CD4-positive, alpha-beta T cell treated with Interferon alpha-2 for 1 hour (primary cell): Measurements from ENCODE around the gene SLC7A14.

ENCODE experiments used
- DNase-seq, 2 donors: peaks; one replicate each; pipeline ENCODE4 v3.0.0-alpha.2; 2020 to 2022

Gene SLC7A14

GRCh38 chr3:170423001-170423615 lies 162.8 kb downstream of the SLC7A14 start:
- DNase-seq: no peak

GRCh38 chr3:170421758-170422157 lies 164.1 kb downstream of the SLC7A14 start:
- no peak for DNase-seq

- DNase-seq: no peak
Measured at GRCh38 chr3:170421111-170421641, 164.7 kb downstream of the SLC7A14 start.

DNA sequence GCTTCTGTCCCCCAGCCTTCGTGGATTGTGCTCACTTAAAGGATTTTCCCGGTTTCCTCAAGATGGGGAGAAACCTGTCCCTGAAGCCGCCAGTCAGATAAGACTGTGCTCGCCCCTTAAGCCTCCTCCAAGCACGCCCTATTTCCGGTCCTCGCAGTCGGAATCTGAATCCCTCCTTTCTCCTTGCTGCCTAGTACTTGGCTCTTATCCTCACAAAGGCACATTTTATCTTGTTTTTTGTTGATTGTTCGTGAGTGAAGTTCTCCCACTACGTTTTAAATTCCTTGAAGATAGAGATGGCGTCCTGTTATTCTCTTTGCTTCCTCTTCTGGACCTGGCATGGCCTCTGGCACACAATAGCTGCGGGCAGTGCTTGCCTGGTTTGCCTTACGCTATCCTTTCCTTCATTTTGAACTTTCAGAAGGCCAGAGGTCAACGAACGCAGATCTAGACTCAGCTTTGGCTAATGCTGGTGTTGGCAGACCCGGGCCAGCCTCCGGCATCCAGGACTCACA lies 165.5 kb downstream of the SLC7A14 start:
- no peak for DNase-seq

GRCh38 chr3:170419557-170420087 lies 166.3 kb downstream of the SLC7A14 start:
- no peak for DNase-seq

DNA sequence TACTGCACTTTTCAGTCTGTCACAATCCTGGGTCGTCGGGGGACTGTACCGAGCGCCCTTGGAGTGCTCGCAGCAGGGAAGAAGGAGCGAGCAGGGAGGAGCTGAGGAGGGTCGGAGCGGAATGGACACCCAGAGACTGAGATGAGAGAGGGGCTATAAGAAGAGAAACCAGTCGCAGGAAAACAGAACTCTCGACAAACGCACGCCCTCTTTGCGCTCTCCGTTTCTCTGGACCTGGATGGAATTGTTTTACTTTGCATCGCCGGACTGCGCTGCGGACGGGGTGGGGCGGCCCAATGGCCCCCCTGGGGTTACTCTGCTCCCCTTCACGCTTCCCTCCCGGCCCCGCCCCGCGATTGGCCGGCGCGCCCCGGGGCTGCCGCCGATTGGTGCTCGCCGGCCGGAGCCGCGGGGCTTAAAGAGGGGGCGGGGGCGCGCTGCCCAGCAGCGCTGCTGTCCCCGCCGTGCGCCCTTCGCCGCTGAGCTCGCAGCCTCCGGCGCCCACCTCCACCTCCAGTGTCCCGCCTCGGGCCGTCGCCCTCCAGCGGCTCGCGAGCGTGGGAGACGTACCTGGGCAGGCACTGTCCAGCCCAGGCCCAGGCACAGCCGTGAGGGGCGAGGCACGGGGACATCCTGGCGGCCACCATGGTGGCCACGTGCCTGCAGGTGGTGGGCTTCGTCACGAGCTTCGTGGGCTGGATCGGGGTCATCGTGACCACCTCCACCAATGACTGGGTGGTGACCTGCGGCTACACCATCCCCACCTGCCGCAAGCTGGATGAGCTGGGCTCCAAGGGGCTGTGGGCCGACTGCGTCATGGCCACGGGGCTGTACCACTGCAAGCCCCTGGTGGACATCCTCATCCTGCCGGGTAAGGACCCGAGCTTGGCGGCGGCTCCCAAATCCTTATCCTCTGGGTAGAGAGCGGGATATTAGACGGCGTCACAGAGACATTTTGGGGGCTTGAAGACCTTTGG lies 167.2 kb downstream of the SLC7A14 start, which contains the start of gene CLDN11:
Gene CLDN11, plus strand, starts transcription at position 447 of the 977 bp plus-strand sequence. Its CDS starts 199 bp downstream, at position 646.
- no peak for DNase-seq

DNA sequence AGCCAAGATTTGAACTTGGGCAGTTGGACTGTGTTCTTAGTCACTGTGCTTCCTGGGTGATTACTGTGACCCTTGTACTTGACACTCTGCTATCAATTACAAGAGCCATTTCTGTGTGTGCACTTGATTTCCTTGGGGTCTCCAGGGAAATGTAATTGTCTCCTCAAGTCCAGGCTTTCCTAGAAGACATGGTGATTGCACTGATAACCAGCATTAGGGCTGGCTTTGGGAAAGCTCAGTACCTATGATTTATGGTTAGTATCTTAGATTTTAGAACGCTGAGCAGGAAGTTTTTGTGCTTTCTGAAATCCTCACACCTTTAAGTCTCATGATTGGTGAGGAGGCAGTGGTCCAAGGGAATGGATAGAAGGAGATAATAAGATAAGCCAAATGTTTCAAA lies 168.8 kb downstream of the SLC7A14 start:
- DNase-seq: no peak

DNA sequence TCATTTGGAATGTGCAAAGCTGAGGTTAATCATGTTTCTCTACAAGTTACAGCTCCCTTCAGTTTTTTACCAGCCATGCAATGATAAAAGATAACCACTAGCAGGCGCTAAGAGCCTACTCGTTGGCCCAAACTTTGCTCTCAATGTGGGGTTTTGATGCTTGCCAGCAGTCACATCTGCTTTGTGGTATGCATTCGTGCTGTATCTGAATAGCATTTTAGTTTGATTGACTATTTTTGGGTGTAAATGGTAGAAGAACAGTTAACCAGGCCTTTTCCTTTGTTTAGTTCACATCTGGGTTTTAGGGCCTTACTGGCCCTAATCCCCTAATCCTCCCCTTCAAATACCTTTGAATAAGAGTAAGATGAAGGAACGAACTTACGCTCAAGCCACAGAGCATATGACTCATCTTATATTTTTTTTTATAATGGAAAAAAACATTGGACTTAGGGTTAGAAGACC lies 171.6 kb downstream of the SLC7A14 start:
- DNase-seq: peak; percentile 18 to 58

- DNase-seq: no peak
Measured at GRCh38 chr3:170413291-170413690, 172.6 kb downstream of the SLC7A14 start.

GRCh38 chr3:170410428-170411029 lies 175.3 kb downstream of the SLC7A14 start:
- peak in 1 of 2 donors; percentile 18 for DNase-seq
